ENCODE measurements around the gene PTCD3. TPM values are rescaled to one million over a fixed set of nuclear protein-coding genes. Genes with fewer than 3 reads are reported as not detected.

PTCD3 gene
- total RNA-seq, 1 experiment from 2014 or later: 180 TPM

- H2BK15ac ChIP-seq (ENCODE audit: low read depth, low read length): no peak overlapping the region
- no peak for DNase-seq
- peak overlapping the region; percentile 92 for H3K4me2 ChIP-seq (ENCODE audit: insufficient read depth, insufficient read length, low read length)
- H3K56ac ChIP-seq (ENCODE audit: insufficient read length, low read depth, low read length): no peak overlapping the region
- no peak overlapping the region for H4K8ac ChIP-seq (replicated peaks; ENCODE audit: insufficient read length, low read depth, low read length)
- H2BK20ac ChIP-seq (ENCODE audit: low read depth, low read length, poor library complexity, severe bottlenecking): no peak overlapping the region
- H2BK12ac ChIP-seq (ENCODE audit: insufficient read length, low read depth, low read length): no peak overlapping the region
- peaks cover 6% of the 10 kb centered on the region for H3K23me2 ChIP-seq (ENCODE audit: insufficient read length, low read depth, low read length, poor library complexity, severe bottlenecking)
- no peak for TF ChIP-seq CTCF (conservative IDR thresholded peaks at IDR 0.05)
- Mint-ChIP-seq H3K27me3 (ENCODE audit: low read depth) (no peaks in the 10 kb centered on the region), H3K4me3 (peak overlapping the region; percentile 91 to 95), H3K9me3 (no peaks in the 10 kb centered on the region), H3K27ac (peak overlapping the region in 2 of 3 experiments; percentile 100; a peak in 4 of 7 replicates), H3K36me3 (ENCODE audit: insufficient read depth in 1 of 3, low read depth in 3 of 3) (peaks cover 27 to 71% (median 65%) of the 10 kb centered on the region in 3 experiments; a peak in 6 of 7 replicates), H3K4me1 (peaks cover 22 to 23% of the 10 kb centered on the region in 2 experiments)
- peaks cover 5% of the 10 kb centered on the region for H3K79me1 ChIP-seq (ENCODE audit: insufficient read depth, low read depth, low read length, poor library complexity, severe bottlenecking)
- no peaks in the 10 kb centered on the region for H3K4me1 ChIP-seq (ENCODE audit: insufficient read depth, low read length)
- no peak overlapping the region for H4K5ac ChIP-seq (ENCODE audit: insufficient read length, low read depth, low read length)
- H2BK5ac ChIP-seq (ENCODE audit: insufficient read length, low read length): no peak overlapping the region
- no peak overlapping the region for H2AK5ac ChIP-seq (ENCODE audit: insufficient read length, low read length)
- no peak overlapping the region for H3K18ac ChIP-seq (ENCODE audit: insufficient read length, low read depth, low read length)
- peak overlapping the region; percentile 94 for H3K9ac ChIP-seq (ENCODE audit: extremely low read depth, insufficient read length, low read length)
- no peak overlapping the region for H2AFZ ChIP-seq (ENCODE audit: low read length)
- H3T11ph ChIP-seq (ENCODE audit: low read length): no peak overlapping the region
- H4K20me1 ChIP-seq (ENCODE audit: control insufficient read depth, insufficient read depth, insufficient read length): no peaks in the 10 kb centered on the region
- no peak overlapping the region for H3K27ac ChIP-seq (ENCODE audit: insufficient read length, low read depth, low read length)
- no peak overlapping the region for H3K4ac ChIP-seq (ENCODE audit: low read depth, low read length)
- H2BK120ac ChIP-seq (ENCODE audit: low read depth, low read length, poor library complexity, severe bottlenecking): no peak overlapping the region
- WGBS (ENCODE audit: extremely low coverage, insufficient read length, low lambda C conversion rate): no CpG with 5 or more reads among the region's 5 CpGs
- no peaks in the 10 kb centered on the region; the same call in 1 of the 2 replicates for H3K27me3 ChIP-seq (ENCODE audit: insufficient read depth, low read length)
- peaks cover 44% of the 10 kb centered on the region; the same call in 1 of the 2 replicates for H3K79me2 ChIP-seq (ENCODE audit: insufficient read depth, low read length)
- H3K23ac ChIP-seq (ENCODE audit: insufficient read length, low read depth, low read length): no peak overlapping the region
- no peak overlapping the region for H3K14ac ChIP-seq (ENCODE audit: insufficient read depth, low read length)
- no peak overlapping the region for H4K91ac ChIP-seq (ENCODE audit: insufficient read length, low read depth, low read length)
- H3K9me3 ChIP-seq (ENCODE audit: control insufficient read depth, low read depth, low read length): no peaks in the 10 kb centered on the region
Measured at GRCh38 chr2:86107031-86107430, 996 bp downstream of the PTCD3 start.

Data from H9 (cell line).